Testis (tissue), 2 donors: ENCODE data around the gene NFATC1.

Experiments used
- POLR2A ChIP-seq: fragments of 450-650 bp; IDR thresholded peaks from one replicate; pipeline ENCODE4 v1.6.1; 2017; ENCODE audit warnings: antibody characterized with exemption, mild to moderate bottlenecking, moderate library complexity
- TF ChIP-seq, protein P1 (sequence below), 3 experiments: fragments of 450-650 bp in 2 of 3; fragments of 200-600 bp in 1 of 3; sonication (generic) in 1 of 3; IDR thresholded peaks; one replicate each; pipeline ENCODE4 v1.5.1; 2016 to 2019; ENCODE audit warnings: antibody characterized with exemption in 3 of 3, mild to moderate bottlenecking in 2 of 3, moderate library complexity in 1 of 3

DNA sequence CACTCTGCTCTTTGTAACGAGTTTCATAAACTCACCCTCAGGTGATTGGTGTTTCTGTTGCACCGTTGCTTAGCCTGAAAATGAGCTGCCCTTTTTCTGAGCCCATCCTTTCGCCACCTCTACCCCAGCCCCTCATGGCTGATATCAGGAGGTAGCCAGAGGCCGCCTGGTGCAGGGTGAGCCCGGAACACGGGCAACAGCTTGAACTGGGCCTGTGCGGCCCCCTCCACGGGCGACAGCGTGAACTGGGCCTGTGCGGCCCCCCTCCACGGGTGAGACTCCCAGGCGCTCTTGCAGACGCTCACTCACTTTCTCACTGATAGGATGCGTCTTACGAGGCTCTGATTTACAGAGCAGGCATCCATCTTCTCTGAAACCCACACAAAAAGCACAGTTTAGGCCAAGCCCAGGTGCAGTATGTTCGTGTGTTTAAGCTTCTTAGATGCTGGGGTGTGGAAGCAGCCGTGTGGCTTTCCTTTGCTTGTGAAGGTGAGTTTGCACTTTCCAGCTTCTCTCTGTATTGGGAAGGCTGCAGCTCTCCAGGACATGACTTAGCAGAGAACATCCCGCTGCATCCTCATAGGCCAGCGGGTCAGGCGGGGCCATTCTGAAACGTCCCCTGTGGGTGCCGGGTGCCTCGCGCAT lies 83.5 kb downstream of the NFATC1 start:
- TF ChIP-seq, protein P1, sequence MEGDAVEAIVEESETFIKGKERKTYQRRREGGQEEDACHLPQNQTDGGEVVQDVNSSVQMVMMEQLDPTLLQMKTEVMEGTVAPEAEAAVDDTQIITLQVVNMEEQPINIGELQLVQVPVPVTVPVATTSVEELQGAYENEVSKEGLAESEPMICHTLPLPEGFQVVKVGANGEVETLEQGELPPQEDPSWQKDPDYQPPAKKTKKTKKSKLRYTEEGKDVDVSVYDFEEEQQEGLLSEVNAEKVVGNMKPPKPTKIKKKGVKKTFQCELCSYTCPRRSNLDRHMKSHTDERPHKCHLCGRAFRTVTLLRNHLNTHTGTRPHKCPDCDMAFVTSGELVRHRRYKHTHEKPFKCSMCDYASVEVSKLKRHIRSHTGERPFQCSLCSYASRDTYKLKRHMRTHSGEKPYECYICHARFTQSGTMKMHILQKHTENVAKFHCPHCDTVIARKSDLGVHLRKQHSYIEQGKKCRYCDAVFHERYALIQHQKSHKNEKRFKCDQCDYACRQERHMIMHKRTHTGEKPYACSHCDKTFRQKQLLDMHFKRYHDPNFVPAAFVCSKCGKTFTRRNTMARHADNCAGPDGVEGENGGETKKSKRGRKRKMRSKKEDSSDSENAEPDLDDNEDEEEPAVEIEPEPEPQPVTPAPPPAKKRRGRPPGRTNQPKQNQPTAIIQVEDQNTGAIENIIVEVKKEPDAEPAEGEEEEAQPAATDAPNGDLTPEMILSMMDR (IDR thresholded peaks at IDR 0.05), result no peak
- no peak for TF ChIP-seq POLR2A
